HUES64 (cell line): ENCODE results near the gene DSPP.

Experiments
- H3K27ac ChIP-seq: 2 replicates; pipeline ENCODE4 v1.7.0; 2013; ENCODE audit warnings: low read depth, low read length, inconsistent platforms
- H3K27me3 ChIP-seq: 2 replicates; pipeline ENCODE4 v1.6.1; 2013; ENCODE audit warnings: mild to moderate bottlenecking, low read length; ENCODE audit not compliant: insufficient read depth
- H3K36me3 ChIP-seq: 2 replicates; pipeline ENCODE4 v1.6.1; 2013; ENCODE audit warnings: mild to moderate bottlenecking, low read length; ENCODE audit not compliant: insufficient read depth
- H3K4me1 ChIP-seq: 2 replicates; pipeline ENCODE4 v1.6.1; 2013; ENCODE audit warnings: mild to moderate bottlenecking, low read length, moderate library complexity; ENCODE audit not compliant: insufficient read depth
- H3K4me3 ChIP-seq: 2 replicates; pipeline ENCODE4 v1.5.1; 2013; ENCODE audit warnings: mild to moderate bottlenecking, low read length, moderate library complexity
- H3K9ac ChIP-seq: 2 replicates; pipeline ENCODE4 v1.6.1; 2013; ENCODE audit warnings: mild to moderate bottlenecking, low read depth, low read length
- H3K9me3 ChIP-seq: 2 replicates; pipeline ENCODE4 v1.6.1; 2013; ENCODE audit warnings: low read depth, low read length; ENCODE audit not compliant: insufficient read depth
- WGBS: fragments of 150-250, 120-280 bp; methylation state at CpG from one replicate; pipeline ENCODE4 v1.1.7; 2013; ENCODE audit warnings: missing lambda C conversion rate; 5-methylcytosine and 5-hydroxymethylcytosine counted together

Gene DSPP

GRCh38 chr4:87579478-87579877 is 28.9 kb upstream of the DSPP start:
- 100% methylated on average over 2 of the region's 2 CpGs for WGBS

GRCh38 chr4:87580057-87580456 is 28.3 kb upstream of the DSPP start:
- Histone ChIP-seq H3K27ac (no peak overlapping the region), H3K9ac (no peak overlapping the region), H3K4me3 (no peak overlapping the region), H3K9me3 (no peaks in the 10 kb centered on the region), H3K36me3 (no peaks in the 10 kb centered on the region), H3K4me1 (no peaks in the 10 kb centered on the region), H3K27me3 (no peaks in the 10 kb centered on the region)
- 65% methylated on average over 3 of the region's 3 CpGs for WGBS

More at GRCh38 chr4:87579478-87579877, 28.9 kb upstream of the DSPP start:
- no peaks in the 10 kb centered on the region for H3K27me3 ChIP-seq
- no peaks in the 10 kb centered on the region for H3K36me3 ChIP-seq
- H3K4me3 ChIP-seq: no peak overlapping the region
- H3K4me1 ChIP-seq: no peaks in the 10 kb centered on the region
- H3K27ac ChIP-seq: no peak overlapping the region
- H3K9ac ChIP-seq: no peak overlapping the region
- no peaks in the 10 kb centered on the region for H3K9me3 ChIP-seq

- no peaks in the 10 kb centered on the region for H3K4me1 ChIP-seq
- no peak overlapping the region for H3K27ac ChIP-seq
- no peaks in the 10 kb centered on the region for H3K36me3 ChIP-seq
- H3K9ac ChIP-seq: no peak overlapping the region
- H3K27me3 ChIP-seq: no peaks in the 10 kb centered on the region
- WGBS: 81% methylated on average over 1 of the region's 2 CpGs
- H3K4me3 ChIP-seq: no peak overlapping the region
- H3K9me3 ChIP-seq: no peaks in the 10 kb centered on the region
Observed at GRCh38 chr4:87584222-87584908, 24.0 kb upstream of the DSPP start.

GRCh38 chr4:87589531-87589930 is 18.8 kb upstream of the DSPP start:
- H3K9me3 ChIP-seq: no peaks in the 10 kb centered on the region
- H3K36me3 ChIP-seq: no peaks in the 10 kb centered on the region
- H3K9ac ChIP-seq: no peak overlapping the region
- no peaks in the 10 kb centered on the region for H3K4me1 ChIP-seq
- no peak overlapping the region for H3K27ac ChIP-seq
- no peaks in the 10 kb centered on the region for H3K27me3 ChIP-seq
- no peak overlapping the region for H3K4me3 ChIP-seq

- no peaks in the 10 kb centered on the region for H3K27me3 ChIP-seq
- 92% methylated on average over 2 of the region's 2 CpGs for WGBS
- H3K27ac ChIP-seq: no peak overlapping the region
- H3K4me3 ChIP-seq: no peak overlapping the region
- H3K9me3 ChIP-seq: no peaks in the 10 kb centered on the region
- no peak overlapping the region for H3K9ac ChIP-seq
- no peaks in the 10 kb centered on the region for H3K4me1 ChIP-seq
- no peaks in the 10 kb centered on the region for H3K36me3 ChIP-seq
Observed at GRCh38 chr4:87592124-87592523, 16.2 kb upstream of the DSPP start.

- H3K4me1 ChIP-seq: peaks cover 5% of the 10 kb centered on the region; the same call in 1 of the 2 replicates
- no peaks in the 10 kb centered on the region for H3K27me3 ChIP-seq
- H3K36me3 ChIP-seq: no peaks in the 10 kb centered on the region
- no peak overlapping the region for H3K4me3 ChIP-seq
- H3K9me3 ChIP-seq: no peaks in the 10 kb centered on the region; the same call in 1 of the 2 replicates
- no peak overlapping the region for H3K9ac ChIP-seq
- no peak overlapping the region for H3K27ac ChIP-seq
Observed at GRCh38 chr4:87601361-87601760, 7.0 kb upstream of the DSPP start.

GRCh38 chr4:87614292-87614890 is 6.1 kb downstream of the DSPP start:
- Histone ChIP-seq H3K9ac (no peak overlapping the region), H3K27me3 (no peaks in the 10 kb centered on the region), H3K4me3 (no peak overlapping the region), H3K36me3 (no peaks in the 10 kb centered on the region), H3K4me1 (no peaks in the 10 kb centered on the region), H3K9me3 (no peaks in the 10 kb centered on the region), H3K27ac (no peak overlapping the region)
- 94% methylated on average over 4 of the region's 4 CpGs for WGBS

GRCh38 chr4:87616268-87616667 is 7.9 kb downstream of the DSPP start:
- Histone ChIP-seq H3K9me3 (no peaks in the 10 kb centered on the region), H3K27me3 (no peaks in the 10 kb centered on the region), H3K27ac (no peak overlapping the region), H3K4me3 (no peak overlapping the region), H3K4me1 (no peaks in the 10 kb centered on the region), H3K36me3 (no peaks in the 10 kb centered on the region), H3K9ac (no peak overlapping the region)
- WGBS: 76% methylated on average over 9 of the region's 9 CpGs

- Histone ChIP-seq H3K36me3 (no peaks in the 10 kb centered on the region), H3K27me3 (no peaks in the 10 kb centered on the region), H3K9me3 (no peaks in the 10 kb centered on the region), H3K9ac (no peak overlapping the region), H3K4me3 (no peak overlapping the region), H3K4me1 (no peaks in the 10 kb centered on the region), H3K27ac (no peak overlapping the region)
- 97% methylated on average over 5 of the region's 6 CpGs for WGBS
Observed at GRCh38 chr4:87620086-87620485, 11.8 kb downstream of the DSPP start.

GRCh38 chr4:87620491-87620890 is 12.2 kb downstream of the DSPP start:
- no peaks in the 10 kb centered on the region for H3K36me3 ChIP-seq
- no peak overlapping the region for H3K4me3 ChIP-seq
- no peak overlapping the region for H3K9ac ChIP-seq
- H3K27me3 ChIP-seq: no peaks in the 10 kb centered on the region
- H3K4me1 ChIP-seq: no peaks in the 10 kb centered on the region
- no peaks in the 10 kb centered on the region for H3K9me3 ChIP-seq
- H3K27ac ChIP-seq: no peak overlapping the region

- no peaks in the 10 kb centered on the region for H3K9me3 ChIP-seq
- H3K27ac ChIP-seq: no peak overlapping the region
- H3K36me3 ChIP-seq: no peaks in the 10 kb centered on the region
- H3K27me3 ChIP-seq: no peaks in the 10 kb centered on the region
- 72% methylated on average over 8 of the region's 8 CpGs for WGBS
- no peak overlapping the region for H3K9ac ChIP-seq
- H3K4me3 ChIP-seq: no peak overlapping the region
- H3K4me1 ChIP-seq: no peaks in the 10 kb centered on the region
Observed at GRCh38 chr4:87622303-87622702, 14.0 kb downstream of the DSPP start.

- Histone ChIP-seq H3K9ac (no peak overlapping the region), H3K4me3 (no peak overlapping the region), H3K27me3 (no peaks in the 10 kb centered on the region), H3K9me3 (no peaks in the 10 kb centered on the region), H3K4me1 (no peaks in the 10 kb centered on the region), H3K36me3 (no peaks in the 10 kb centered on the region), H3K27ac (no peak overlapping the region)
- WGBS: 81% methylated on average over 2 of the region's 2 CpGs
Observed at GRCh38 chr4:87624698-87625097, 16.4 kb downstream of the DSPP start.
